GM19043 (cell line): ENCODE data around the gene DNAJB6.

Experiments
- ATAC-seq: cut with Tn5 transposase; IDR thresholded peaks from one replicate; pipeline ENCODE4 v1.9.1; 2021; ENCODE audit warnings: low read depth; ENCODE audit not compliant: unreplicated experiment

The DNAJB6 gene

GRCh38 chr7:157406971-157407370, 70.2 kb downstream of the DNAJB6 start:
- no peak for ATAC-seq

DNA sequence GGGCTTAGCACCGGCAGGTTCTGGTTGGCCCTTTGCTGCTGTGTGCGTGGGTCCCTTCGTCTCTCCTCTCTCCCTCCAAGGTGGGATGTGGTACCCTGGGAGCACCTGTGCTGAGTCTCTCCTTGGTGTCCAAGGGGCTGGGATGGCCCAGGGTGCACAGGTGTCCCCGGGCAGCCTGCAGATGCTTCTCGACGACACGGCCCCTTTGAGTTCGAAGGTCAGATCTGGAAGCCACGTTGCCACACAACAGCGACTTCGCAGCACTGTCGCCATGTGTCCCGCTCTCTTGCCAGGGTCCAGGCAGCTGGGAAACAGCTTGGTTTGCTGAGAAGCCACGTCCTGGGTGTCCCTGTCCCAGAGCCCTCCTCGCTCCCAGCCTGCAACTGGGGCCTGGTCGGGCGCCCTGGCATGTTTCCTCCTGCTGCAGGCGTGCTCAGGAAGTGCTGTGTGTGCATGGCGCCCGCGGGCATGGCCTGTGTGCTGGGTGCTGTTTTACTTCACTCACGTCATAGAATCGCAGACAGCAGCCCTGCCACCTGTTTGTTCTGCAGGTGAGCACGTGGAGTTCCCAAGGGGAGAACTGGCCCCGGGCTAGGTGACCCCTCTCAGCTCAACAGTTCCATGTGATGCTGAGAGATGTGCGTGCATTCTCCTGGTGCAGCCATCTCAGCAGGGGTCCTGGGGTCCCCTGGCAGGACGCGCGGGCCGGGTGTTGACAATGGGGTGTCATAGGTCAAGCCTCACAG, 70.9 kb downstream of the DNAJB6 start:
- ATAC-seq = no peak

DNA sequence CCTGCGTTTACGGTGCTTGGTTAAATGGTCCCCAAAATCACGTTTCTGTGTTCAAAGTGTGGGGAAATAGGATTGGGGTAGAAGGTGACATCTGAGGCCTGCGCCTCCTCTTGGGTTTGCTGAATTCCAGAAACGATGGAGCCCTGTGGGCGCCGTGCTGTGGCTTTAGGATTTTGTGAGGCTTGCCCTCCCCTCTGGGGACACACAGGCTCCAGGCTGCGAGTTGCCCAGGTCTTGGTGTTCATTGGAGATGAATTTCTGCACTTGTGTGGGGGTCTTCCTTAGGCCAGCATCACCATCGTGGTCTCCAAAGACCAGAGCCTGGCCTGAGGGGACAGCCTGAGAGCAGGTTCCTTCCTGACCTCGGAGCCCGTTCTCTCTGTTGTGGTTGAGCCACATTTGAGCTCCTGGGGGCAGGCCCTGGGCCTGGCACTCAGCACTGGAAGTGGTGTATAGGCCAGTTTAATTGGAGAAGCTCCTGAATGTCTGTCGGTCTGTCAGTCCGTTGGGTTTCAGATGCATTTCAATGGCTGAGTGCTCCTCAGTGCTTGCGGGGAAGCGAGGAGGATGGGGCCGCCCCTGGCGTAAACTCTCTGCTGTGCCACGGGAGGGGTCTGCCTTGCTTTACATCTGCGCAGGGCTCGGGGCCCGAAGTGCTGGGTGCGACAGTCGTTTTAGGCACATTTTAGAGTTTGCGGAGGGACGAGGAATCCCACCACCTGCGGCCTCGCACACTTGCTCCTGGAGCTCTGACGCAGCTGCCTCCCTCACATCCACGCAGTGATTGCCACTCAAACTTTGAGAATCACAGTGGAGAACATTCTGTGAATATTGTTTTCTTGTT, 71.7 kb downstream of the DNAJB6 start:
- ATAC-seq = no peak

- no peak for ATAC-seq
These were observed 72.4 kb downstream of the DNAJB6 start for GRCh38 chr7:157409149-157409752.

DNA sequence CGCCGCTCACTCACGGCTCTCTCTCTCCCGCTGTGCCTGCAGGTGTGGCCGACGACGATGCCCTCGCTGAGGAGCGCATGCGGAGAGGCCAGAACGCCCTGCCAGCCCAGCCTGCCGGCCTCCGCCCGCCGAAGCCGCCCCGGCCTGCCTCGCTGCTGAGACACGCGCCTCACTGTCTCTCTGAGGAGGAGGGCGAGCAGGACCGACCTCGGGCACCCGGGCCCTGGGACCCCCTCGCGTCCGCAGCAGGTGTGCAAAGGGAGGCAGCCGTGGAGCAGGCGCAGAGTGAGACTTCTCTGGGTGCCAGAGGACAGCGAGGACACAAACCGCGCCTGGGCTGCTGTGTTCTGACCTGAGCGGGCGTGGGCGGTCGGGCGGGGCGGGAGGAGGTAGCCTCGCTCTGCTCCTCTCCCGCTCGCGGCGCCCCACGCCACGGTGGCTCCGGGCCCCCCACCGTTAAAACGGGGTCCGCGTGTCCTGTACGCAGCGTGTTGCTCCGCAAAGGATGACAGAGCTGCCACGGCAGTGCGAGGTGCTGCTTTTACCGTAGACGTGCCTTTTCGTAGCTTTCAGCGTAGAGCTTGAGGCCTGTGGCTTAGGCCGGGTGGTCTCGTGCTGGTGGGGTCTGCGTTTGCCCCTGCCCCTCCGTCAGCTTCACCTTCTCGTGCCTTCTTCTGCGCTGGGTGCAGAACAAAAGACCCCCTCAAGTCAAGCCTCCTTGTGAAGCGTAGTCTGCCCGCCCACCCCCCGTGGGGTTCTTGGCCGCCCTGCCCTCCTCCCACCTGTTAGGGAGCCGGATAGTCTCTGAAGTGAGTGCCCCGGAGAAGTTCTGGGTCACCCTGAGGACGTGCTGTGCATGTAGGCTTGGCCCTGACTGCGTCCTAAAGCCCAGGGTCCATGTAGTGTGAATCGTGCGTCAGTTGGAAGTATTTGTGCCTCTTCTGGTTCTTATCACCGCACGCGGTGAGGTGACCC, 73.2 kb downstream of the DNAJB6 start:
- no peak for ATAC-seq

- no peak for ATAC-seq
These were observed 74.2 kb downstream of the DNAJB6 start for GRCh38 chr7:157410831-157411556.

GRCh38 chr7:157411580-157411979, 74.8 kb downstream of the DNAJB6 start:
- ATAC-seq = no peak

GRCh38 chr7:157412021-157412443, 75.2 kb downstream of the DNAJB6 start:
- ATAC-seq = no peak

DNA sequence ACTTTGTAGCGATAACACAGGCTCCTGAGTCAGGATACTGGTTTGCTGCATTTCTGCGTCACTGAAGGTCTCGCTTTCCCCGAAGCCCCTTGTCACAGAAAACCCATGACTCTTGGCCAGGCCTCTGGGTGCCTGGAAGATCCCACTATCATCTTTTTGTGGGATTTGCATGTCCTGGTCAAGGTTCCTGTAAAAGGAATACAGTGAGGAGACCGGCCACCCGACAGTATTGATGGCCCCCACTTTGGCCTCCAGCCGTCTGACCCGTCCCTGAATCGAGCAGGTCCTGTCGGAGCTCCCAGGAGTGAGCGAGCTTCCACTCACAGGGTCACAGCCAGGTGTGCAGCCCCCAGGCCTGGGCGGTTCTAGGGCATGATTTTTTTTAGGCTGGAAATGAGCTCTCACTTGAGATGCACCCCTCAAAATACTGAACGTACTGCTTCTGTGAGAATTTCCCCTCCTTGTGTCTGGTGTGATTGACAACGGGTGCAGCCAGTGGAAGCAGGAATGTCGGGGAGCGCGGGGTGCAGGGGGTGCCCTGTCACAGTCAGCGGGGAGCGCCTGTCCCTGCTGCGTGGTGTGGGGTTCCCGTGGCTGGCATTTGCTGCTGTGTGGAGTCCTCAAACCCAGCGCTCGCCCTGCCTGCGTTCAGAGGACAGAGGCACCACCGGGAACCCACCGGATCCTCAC, 75.8 kb downstream of the DNAJB6 start:
- ATAC-seq = no peak

- no peak for ATAC-seq
These were observed 77.3 kb downstream of the DNAJB6 start for GRCh38 chr7:157413881-157414701.

GRCh38 chr7:157414702-157415096, 77.9 kb downstream of the DNAJB6 start:
- ATAC-seq = no peak

GRCh38 chr7:157415486-157415885, 78.7 kb downstream of the DNAJB6 start:
- ATAC-seq = no peak

GRCh38 chr7:157416011-157416410, 79.2 kb downstream of the DNAJB6 start:
- ATAC-seq = no peak

DNA sequence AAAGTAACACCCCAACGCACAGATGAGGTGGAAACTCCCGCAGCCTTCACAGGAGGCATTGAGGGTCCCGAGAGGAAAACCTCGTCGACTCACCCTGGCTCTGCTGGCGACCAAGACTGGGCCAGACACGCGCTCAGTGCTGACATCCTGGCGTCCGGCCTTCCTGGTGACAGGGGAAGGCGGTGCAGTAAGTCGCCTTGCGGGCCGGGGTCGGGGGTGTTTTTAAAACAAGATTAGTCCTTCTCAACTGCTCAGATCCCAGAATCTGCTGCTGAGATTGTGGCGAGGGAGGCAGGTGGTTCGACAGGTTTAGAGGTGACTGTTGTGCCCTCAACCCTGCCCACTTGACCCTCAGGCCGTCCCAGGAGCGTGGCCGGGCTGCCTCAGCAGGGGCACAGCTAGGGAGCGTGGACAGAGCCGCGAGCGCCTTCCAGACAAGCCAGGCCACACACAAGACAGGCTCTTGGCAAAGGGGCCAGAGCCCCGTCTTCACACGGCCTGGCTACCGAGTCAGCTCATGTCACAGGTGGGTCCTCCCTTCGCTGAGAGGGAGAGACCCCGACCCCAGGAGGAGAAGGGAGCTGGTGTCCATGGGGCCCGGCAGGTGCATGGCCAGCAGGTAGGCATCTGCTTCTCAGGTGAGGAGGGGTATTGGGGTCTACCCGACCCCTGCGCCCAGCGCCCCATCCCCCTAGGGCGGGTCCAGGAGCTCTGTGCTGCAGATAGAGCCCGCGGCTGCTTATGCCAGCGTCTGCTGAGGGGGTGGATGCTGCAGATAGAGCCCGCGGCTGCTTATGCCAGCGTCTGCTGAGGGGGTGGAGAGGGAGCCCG, 81.6 kb downstream of the DNAJB6 start:
- no peak for ATAC-seq

DNA sequence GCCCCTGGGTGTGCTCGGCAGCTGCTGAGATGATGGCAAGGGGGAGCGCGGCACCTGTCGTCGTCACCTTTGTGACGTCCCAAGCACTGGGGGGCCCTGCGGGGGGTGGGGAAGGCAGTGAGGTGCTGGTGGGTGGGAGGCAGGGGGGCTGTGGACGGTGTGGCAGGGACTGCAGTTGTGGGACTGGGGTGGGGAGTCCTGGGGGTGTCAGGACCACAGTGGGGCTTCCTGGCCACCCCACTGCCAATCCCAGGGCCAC, 82.2 kb downstream of the DNAJB6 start:
- no peak for ATAC-seq

- no peak for ATAC-seq
These were observed 85.5 kb downstream of the DNAJB6 start for GRCh38 chr7:157422279-157422678.

DNA sequence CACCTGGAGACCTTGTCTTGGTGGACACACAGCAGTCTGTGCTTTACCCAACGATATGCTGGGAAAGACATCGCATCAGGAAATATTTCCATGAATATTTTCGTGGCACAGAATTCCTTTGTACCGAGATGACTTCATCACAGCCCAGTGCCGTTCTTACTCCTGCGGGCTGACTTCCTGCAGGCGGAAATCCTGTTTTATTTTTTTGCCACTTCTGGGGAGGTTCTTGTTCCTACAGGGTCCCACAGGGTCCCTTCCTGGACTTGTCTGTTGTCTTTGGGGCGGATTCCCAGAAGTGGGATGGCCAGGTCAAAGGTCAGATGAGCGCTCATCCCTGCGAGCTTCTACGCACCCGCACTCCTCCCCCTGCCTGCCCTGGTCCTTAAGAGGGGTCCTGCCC, 86.5 kb downstream of the DNAJB6 start:
- no peak for ATAC-seq
